Putamen (tissue), 1 donor: ENCODE data around the gene ABCC10.
"Not testable (repeated sequence)": the region's sequence is repeated elsewhere in the genome, so short reads cannot be mapped to it uniquely, and the experiment has no call there.

Experiments used
- DNase-seq: peaks from one replicate; pipeline ENCODE4 v3.0.0-alpha.2; 2016; ENCODE audit warnings: low spot score

Gene ABCC10

GRCh38 chr6:43496370-43497128 is 69.2 kb downstream of the ABCC10 start:
- DNase-seq, result no peak

- no peak for DNase-seq
Observed at GRCh38 chr6:43497129-43497396, 69.7 kb downstream of the ABCC10 start.

- no peak for DNase-seq
Observed at GRCh38 chr6:43497689-43498088, 70.3 kb downstream of the ABCC10 start.

- DNase-seq, result not testable (repeated sequence)
Observed at GRCh38 chr6:43498291-43498690, 71.0 kb downstream of the ABCC10 start.

- DNase-seq, result no peak
Observed at GRCh38 chr6:43499028-43499815, 71.9 kb downstream of the ABCC10 start.
